Activated T-cell treated with anti-CD3 and anti-CD28 coated beads, Interleukin-2, amount 50 U/mL, for 72 hours (primary cell): ENCODE results near the gene PREX1. TPM values are rescaled to one million over a fixed set of nuclear protein-coding genes. Genes with fewer than 3 reads are reported as not detected.
"Not testable (repeated sequence)": the region's sequence is repeated elsewhere in the genome, so short reads cannot be mapped to it uniquely, and the experiment has no call there.

ENCODE experiments used
- ATAC-seq, 2 donors: fragments of 150-1000 bp; cut with Tn5 transposase; replicated peaks in 1 of 2; 2 replicates each; pipeline ENCODE4 v1.10.0; 2021; ENCODE audit warnings: moderate library complexity in 2 of 2, mild to moderate bottlenecking in 1 of 2
- DNase-seq, 2 donors: peaks; one replicate each; pipeline ENCODE4 v3.0.0; 2021 to 2022; ENCODE audit warnings: mixed read lengths in 1 of 2
- H3K27ac Mint-ChIP-seq: one replicate; pipeline ENCODE4 v1.8.0; 2022; ENCODE audit warnings: mild to moderate bottlenecking, moderate library complexity, mixed read lengths
- H3K27me3 Mint-ChIP-seq: one replicate; pipeline ENCODE4 v1.8.0; 2022; ENCODE audit warnings: low read depth, mixed read lengths
- H3K36me3 Mint-ChIP-seq, 2 donors: one replicate each; pipeline ENCODE4 v1.8.0; 2022; ENCODE audit warnings: mixed read lengths in 2 of 2, mild to moderate bottlenecking in 1 of 2; ENCODE audit not compliant: insufficient read depth in 2 of 2
- H3K4me1 Mint-ChIP-seq: one replicate; pipeline ENCODE4 v1.8.0; 2022; ENCODE audit warnings: low read depth, mixed read lengths
- H3K4me3 Mint-ChIP-seq, 2 donors: one replicate each; pipeline ENCODE4 v1.8.0; 2022; ENCODE audit warnings: mild to moderate bottlenecking in 2 of 2, mixed read lengths in 2 of 2, moderate library complexity in 2 of 2
- H3K9me3 Mint-ChIP-seq, 2 donors: one replicate each; pipeline ENCODE4 v1.8.0; 2022; ENCODE audit warnings: mixed read lengths in 2 of 2
- total RNA-seq, 2 donors: library from RNA; stranded (reverse); gene quantifications; one replicate each; pipeline ENCODE4 v1.2.3, GENCODE V29; 2022

Gene PREX1
- total RNA-seq, 2 donors from 2014 or later, result 85.6 to 112 TPM

DNA sequence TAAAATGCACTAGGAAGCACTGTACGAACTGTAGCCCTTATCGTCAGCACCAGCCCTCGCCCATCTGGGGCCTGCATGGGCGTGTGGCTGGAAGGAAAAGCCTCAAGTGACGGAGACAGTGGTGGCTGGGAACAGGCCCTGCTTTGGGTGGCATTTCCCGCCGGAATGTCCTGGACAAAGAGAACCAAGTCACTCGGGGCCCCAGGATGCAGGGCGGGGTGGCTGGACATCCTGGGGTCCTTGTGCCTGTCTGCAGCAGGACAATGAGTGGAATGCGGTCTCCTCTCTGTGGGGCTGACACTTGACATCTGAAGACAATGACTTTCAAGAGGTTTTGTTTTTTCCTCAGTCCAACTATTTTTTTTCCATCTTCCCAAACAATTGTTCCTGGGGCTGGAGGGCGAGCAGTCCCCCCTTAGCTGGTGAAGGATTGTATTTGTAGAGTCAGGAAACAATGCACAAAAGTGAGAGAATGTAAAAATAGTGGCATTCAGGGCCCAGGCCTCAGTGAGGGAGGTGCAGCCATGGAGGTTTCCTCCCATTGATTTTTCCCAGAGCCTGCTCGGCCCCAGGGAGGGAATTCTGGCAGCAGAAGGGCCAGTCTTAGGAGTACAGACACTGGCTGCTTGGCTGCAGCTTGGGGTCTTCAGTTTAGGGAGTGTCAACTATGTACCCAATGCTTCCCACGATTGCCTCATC, 64.4 kb downstream of the PREX1 start:
- H3K27ac Mint-ChIP-seq, result peak overlapping the region; percentile 98
- no peak for ATAC-seq
- H3K4me1 Mint-ChIP-seq, result peaks cover 91% of the 10 kb centered on the region
- H3K9me3 Mint-ChIP-seq, result no peaks in the 10 kb centered on the region
- H3K36me3 Mint-ChIP-seq, result peaks cover 12 to 29% of the 10 kb centered on the region in 2 donors
- no peak for DNase-seq
- H3K4me3 Mint-ChIP-seq, result no peak overlapping the region
- H3K27me3 Mint-ChIP-seq, result no peaks in the 10 kb centered on the region

DNA sequence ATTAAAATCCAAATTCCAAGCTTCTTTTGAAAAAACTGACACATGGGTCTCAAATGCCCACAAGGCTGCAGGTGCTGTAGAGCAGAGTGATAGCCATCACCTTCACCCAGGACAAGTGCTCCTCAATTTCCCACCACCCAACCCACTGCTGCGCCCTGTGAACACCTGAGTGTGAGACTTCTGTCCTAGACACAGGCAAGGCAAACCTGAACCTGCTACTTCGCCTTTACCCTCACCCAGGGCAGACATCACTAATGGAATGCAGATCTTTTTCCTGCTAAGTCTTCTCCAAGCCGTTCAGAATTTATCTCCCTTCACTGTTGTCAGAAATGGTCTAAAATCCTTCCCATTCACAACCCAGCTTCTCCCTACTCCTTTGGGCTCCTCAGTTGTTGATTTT, 65.9 kb downstream of the PREX1 start:
- ATAC-seq (no peak), DNase-seq (no peak)
- Mint-ChIP-seq H3K27ac (peak overlapping the region; percentile 98), H3K9me3 (peaks cover 0 to 3% of the 10 kb centered on the region in 2 donors), H3K4me1 (peaks cover 91% of the 10 kb centered on the region), H3K36me3 (peaks cover 17 to 33% of the 10 kb centered on the region in 2 donors), H3K27me3 (no peaks in the 10 kb centered on the region), H3K4me3 (peak overlapping the region; percentile 78 to 84)

- H3K4me1 Mint-ChIP-seq, result peaks cover 91% of the 10 kb centered on the region
- DNase-seq, result peak; percentile 65 to 70
- peaks cover 18 to 39% of the 10 kb centered on the region in 2 donors for H3K36me3 Mint-ChIP-seq
- ATAC-seq, result peak; percentile 38 to 45
- H3K9me3 Mint-ChIP-seq, result peaks cover 0 to 5% of the 10 kb centered on the region in 2 donors
- H3K27me3 Mint-ChIP-seq, result no peaks in the 10 kb centered on the region
- peak overlapping the region; percentile 98 for H3K27ac Mint-ChIP-seq
- H3K4me3 Mint-ChIP-seq, result peak overlapping the region; percentile 78 to 84
Measured at GRCh38 chr20:48761023-48761785, 66.6 kb downstream of the PREX1 start.

- Mint-ChIP-seq H3K9me3 (peaks cover 0 to 5% of the 10 kb centered on the region in 2 donors), H3K4me1 (peaks cover 93% of the 10 kb centered on the region), H3K27ac (peak overlapping the region; percentile 98), H3K27me3 (no peaks in the 10 kb centered on the region), H3K36me3 (peaks cover 19 to 44% of the 10 kb centered on the region in 2 donors), H3K4me3 (peak overlapping the region; percentile 78 to 84)
- DNase-seq (peak; percentile 78 to 85), ATAC-seq (peak; percentile 84 to 86)
Measured at GRCh38 chr20:48760403-48760983, 67.3 kb downstream of the PREX1 start.

GRCh38 chr20:48759631-48760245, 68.1 kb downstream of the PREX1 start:
- ATAC-seq (peak; percentile 2 to 6), DNase-seq (no peak)
- H3K36me3 Mint-ChIP-seq, result peaks cover 19 to 51% of the 10 kb centered on the region in 2 donors
- H3K27me3 Mint-ChIP-seq, result no peaks in the 10 kb centered on the region
- peak overlapping the region; percentile 78 to 84 for H3K4me3 Mint-ChIP-seq
- H3K4me1 Mint-ChIP-seq, result peaks cover 86% of the 10 kb centered on the region
- H3K27ac Mint-ChIP-seq, result peak overlapping the region; percentile 98
- H3K9me3 Mint-ChIP-seq, result peaks cover 0 to 5% of the 10 kb centered on the region in 2 donors

- Mint-ChIP-seq H3K36me3 (peaks cover 23 to 51% of the 10 kb centered on the region in 2 donors), H3K4me3 (peak overlapping the region; percentile 31 to 65), H3K27me3 (no peaks in the 10 kb centered on the region), H3K4me1 (peaks cover 84% of the 10 kb centered on the region), H3K9me3 (peaks cover 0 to 5% of the 10 kb centered on the region in 2 donors), H3K27ac (peak overlapping the region; percentile 98)
- DNase-seq, result peak in 1 of 2 donors; percentile 36
- ATAC-seq, result no peak
Measured at GRCh38 chr20:48758206-48758820, 69.5 kb downstream of the PREX1 start.

DNA sequence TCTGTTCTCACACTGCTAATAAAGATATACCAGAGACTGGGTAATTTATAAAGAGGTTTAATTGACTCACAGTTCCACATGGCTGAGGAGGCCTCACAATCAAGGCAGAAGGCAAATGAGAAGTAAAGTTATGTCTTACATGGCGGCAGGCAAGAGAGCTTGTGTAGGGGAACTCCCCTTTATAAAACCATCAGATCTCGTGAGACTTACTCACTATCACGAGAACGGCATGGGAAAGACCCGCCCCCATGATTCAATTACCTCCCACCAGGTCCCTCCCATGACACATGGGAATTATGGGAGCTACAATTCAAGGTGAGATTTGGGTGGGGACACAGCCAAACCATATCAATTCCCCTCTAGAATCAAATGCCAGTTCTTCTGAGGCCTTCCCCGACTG, 71.0 kb downstream of the PREX1 start:
- H3K27ac Mint-ChIP-seq, result peak overlapping the region; percentile 59
- H3K36me3 Mint-ChIP-seq, result peaks cover 20 to 42% of the 10 kb centered on the region in 2 donors

DNA sequence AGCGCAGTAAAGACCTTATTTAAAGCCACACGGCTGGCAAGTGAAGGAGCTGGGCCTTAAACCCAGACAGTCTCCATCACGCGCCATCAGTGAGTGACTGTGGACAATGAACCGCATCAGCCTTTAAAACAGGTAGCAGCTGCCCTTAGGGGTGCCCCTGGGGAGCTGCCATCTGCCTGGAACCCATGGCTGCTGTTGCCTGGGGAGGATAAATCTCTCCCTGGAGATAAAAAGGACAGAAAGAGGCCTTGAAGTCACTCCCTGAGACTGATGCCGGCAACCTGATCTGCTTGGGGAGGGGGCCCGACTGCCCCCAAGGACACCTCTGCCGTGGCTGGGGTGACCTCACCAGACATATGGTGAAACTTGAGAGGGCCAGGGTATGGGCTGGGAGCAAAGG, 73.5 kb downstream of the PREX1 start:
- no peaks in the 10 kb centered on the region for H3K27me3 Mint-ChIP-seq
- ATAC-seq, result no peak
- no peak overlapping the region for H3K4me3 Mint-ChIP-seq
- peaks cover 4 to 5% of the 10 kb centered on the region in 2 donors for H3K9me3 Mint-ChIP-seq
- H3K36me3 Mint-ChIP-seq, result peaks cover 20 to 46% of the 10 kb centered on the region in 2 donors
- no peak overlapping the region for H3K27ac Mint-ChIP-seq
- H3K4me1 Mint-ChIP-seq, result peaks cover 80% of the 10 kb centered on the region
- DNase-seq, result no peak

More for the DNA sequence above, 71.0 kb downstream of the PREX1 start:
- not testable (repeated sequence) for ATAC-seq, H3K27me3 Mint-ChIP-seq, DNase-seq, H3K9me3 Mint-ChIP-seq
- peaks cover 85% of the 10 kb centered on the region for H3K4me1 Mint-ChIP-seq
- H3K4me3 Mint-ChIP-seq, result peak overlapping the region in 1 of 2 donors; percentile 36

DNA sequence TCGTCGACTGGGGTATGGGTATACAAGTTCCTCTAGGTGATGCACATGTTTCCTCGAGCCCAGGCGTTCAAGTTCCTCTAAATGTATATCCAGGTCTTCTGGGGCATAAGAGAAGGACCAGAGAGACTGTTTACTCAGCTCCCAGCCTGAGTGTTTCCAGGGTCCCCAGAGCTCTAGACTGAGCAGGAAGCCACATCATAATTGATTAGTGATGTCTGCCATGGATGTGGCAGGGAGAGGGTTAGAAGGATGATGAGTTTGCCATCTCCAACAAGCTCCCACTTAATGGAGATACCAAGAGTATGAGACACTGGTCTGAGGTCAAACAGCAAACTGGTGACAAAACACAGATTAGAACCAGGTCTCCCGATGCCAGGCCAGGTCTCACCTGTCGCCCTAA, 74.8 kb downstream of the PREX1 start:
- H3K27me3 Mint-ChIP-seq, result no peaks in the 10 kb centered on the region
- ATAC-seq (peak in 1 of 2 donors; percentile 15), DNase-seq (no peak)
- H3K27ac Mint-ChIP-seq, result peak overlapping the region; percentile 64
- peaks cover 4 to 5% of the 10 kb centered on the region in 2 donors for H3K9me3 Mint-ChIP-seq
- peak overlapping the region in 1 of 2 donors; percentile 18 for H3K4me3 Mint-ChIP-seq
- peaks cover 80% of the 10 kb centered on the region for H3K4me1 Mint-ChIP-seq
- H3K36me3 Mint-ChIP-seq, result peaks cover 16 to 44% of the 10 kb centered on the region in 2 donors

- Mint-ChIP-seq H3K36me3 (peaks cover 11 to 36% of the 10 kb centered on the region in 2 donors), H3K4me1 (peaks cover 71% of the 10 kb centered on the region), H3K27me3 (no peaks in the 10 kb centered on the region), H3K9me3 (peaks cover 2 to 4% of the 10 kb centered on the region in 2 donors), H3K27ac (peak overlapping the region; percentile 96), H3K4me3 (peak overlapping the region; percentile 60 to 74)
- ATAC-seq (no peak), DNase-seq (no peak)
Measured at GRCh38 chr20:48751871-48752270, 75.9 kb downstream of the PREX1 start.

DNA sequence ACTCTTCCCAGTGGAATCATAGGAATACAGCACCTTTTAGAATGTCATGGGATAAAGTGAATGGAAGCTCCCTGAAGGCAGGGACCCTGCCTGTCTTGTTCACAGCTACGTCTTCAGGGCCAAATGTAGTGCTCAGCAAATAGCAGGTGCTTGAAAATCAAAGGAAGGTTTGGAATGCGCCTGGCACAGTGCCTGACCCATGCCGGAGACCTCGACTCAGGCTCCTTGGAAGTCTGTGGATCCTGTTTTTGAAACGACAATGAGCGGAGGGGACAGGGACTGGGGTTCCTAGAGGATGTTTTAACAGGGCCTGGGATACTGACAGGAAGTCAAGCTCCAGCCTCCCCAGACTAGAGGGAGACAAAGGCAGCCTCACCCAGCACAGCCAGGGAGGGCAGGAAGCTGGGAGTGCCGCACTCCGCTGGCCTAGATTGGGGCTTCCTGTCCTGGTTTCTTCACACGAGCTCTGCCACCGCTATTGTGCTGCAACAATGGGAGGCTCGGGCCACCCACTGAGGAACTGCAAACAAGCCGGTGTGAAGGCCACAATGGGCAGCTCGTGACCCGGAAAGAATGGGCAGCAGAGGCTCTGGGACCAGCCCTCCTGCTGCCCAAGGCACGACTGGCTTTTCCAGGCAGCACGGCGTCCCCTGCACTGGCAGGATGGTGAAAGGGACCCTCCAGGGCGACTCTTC, 76.7 kb downstream of the PREX1 start:
- Mint-ChIP-seq H3K27ac (peak overlapping the region; percentile 96), H3K36me3 (peaks cover 6 to 29% of the 10 kb centered on the region in 2 donors), H3K27me3 (no peaks in the 10 kb centered on the region), H3K4me1 (peaks cover 63% of the 10 kb centered on the region), H3K4me3 (peak overlapping the region; percentile 60 to 74), H3K9me3 (peaks cover 0 to 4% of the 10 kb centered on the region in 2 donors)
- peak in 1 of 2 donors; percentile 43 for DNase-seq
- ATAC-seq, result peak; percentile 38 to 65

- Mint-ChIP-seq H3K4me3 (peak overlapping the region in 1 of 2 donors; percentile 1), H3K9me3 (peaks cover 0 to 4% of the 10 kb centered on the region in 2 donors), H3K27ac (peak overlapping the region; percentile 96), H3K27me3 (no peaks in the 10 kb centered on the region), H3K36me3 (peaks cover 6 to 24% of the 10 kb centered on the region in 2 donors), H3K4me1 (peaks cover 58% of the 10 kb centered on the region)
- DNase-seq (no peak), ATAC-seq (no peak)
Measured at GRCh38 chr20:48750376-48750775, 77.4 kb downstream of the PREX1 start.
